BLaER1 (cell line): ENCODE data around the gene NSMCE4A.
A peak's percentile ranks its signal among the peaks of the same experiment; 100 is the strongest.
"Not testable (repeated sequence)": the region's sequence is repeated elsewhere in the genome, so short reads cannot be mapped to it uniquely, and the experiment has no call there.

ENCODE experiments used
- H3K27ac ChIP-seq: shearing (Covaris generic); formaldehyde crosslinking; 2 replicates; pipeline ENCODE4 v1.8.1; 2022
- H3K27me3 ChIP-seq: shearing (Covaris generic); formaldehyde crosslinking; 2 replicates; pipeline ENCODE4 v1.8.1; 2022
- H3K36me3 ChIP-seq: shearing (Covaris generic); formaldehyde crosslinking; 2 replicates; pipeline ENCODE4 v1.8.1; 2022
- H3K4me1 ChIP-seq: shearing (Covaris generic); formaldehyde crosslinking; 2 replicates; pipeline ENCODE4 v1.8.1; 2022
- H3K4me2 ChIP-seq: shearing (Covaris generic); formaldehyde crosslinking; 2 replicates; pipeline ENCODE4 v1.8.1; 2022
- H3K4me3 ChIP-seq: shearing (Covaris generic); formaldehyde crosslinking; 2 replicates; pipeline ENCODE4 v1.8.1; 2022
- H3K9ac ChIP-seq: shearing (Covaris generic); formaldehyde crosslinking; 2 replicates; pipeline ENCODE4 v1.8.1; 2022
- H3K9me3 ChIP-seq: shearing (Covaris generic); formaldehyde crosslinking; 2 replicates; pipeline ENCODE4 v1.8.1; 2022
- H4K20me1 ChIP-seq: shearing (Covaris generic); formaldehyde crosslinking; 2 replicates; pipeline ENCODE4 v1.8.1; 2022
- Cebpa-rat ChIP-seq: shearing (Covaris generic); IDR thresholded peaks from 2 replicates; pipeline ENCODE4 v1.8.1; 2022

The NSMCE4A gene

DNA sequence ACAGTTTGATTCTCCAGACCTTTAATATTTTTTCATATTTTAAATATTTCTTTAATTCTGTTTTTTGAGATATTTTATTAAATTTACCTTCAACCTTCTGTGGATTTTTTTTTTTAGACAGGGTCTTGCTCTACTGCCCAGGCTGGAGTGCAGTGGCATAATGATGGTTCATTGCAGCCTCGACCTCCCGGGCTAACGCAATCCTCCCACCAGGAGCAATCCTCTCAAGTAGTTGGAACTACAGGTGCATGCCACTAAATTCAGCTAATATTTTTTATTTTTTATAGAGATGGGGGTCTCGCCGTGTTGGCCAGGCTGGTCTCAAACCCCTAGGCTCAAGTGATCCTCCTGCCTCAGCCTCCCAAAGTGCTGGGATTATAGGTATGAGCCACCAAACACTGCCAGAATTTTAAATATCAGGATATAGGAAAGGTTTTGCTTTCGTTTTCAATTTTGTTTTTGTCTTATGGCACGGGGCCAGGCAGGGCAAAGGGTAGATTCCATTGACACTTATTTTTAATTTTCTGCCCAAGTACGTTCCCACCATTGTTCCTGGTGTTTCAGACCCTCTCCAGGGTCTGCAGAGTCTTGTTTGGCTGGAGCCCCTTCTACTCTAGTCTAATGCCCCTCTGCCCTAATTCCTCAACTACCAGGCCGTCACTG is 15.1 kb upstream of the NSMCE4A start:
- Histone ChIP-seq H4K20me1 (no peaks in the 10 kb centered on the region), H3K27ac (no peak overlapping the region), H3K4me1 (no peaks in the 10 kb centered on the region), H3K4me3 (no peak overlapping the region), H3K36me3 (no peaks in the 10 kb centered on the region), H3K27me3 (no peaks in the 10 kb centered on the region), H3K4me2 (no peak overlapping the region), H3K9me3 (no peaks in the 10 kb centered on the region; the same call in 1 of the 2 replicates), H3K9ac (no peak overlapping the region)
- no peak for TF ChIP-seq Cebpa-rat

- Histone ChIP-seq H3K36me3 (no peaks in the 10 kb centered on the region), H3K4me3 (no peak within 1 kb of the TSS), H3K9ac (no peak within 1 kb of the TSS), H3K4me2 (no peak within 1 kb of the TSS), H4K20me1 (no peaks in the 10 kb centered on the region), H3K4me1 (no peaks in the 10 kb centered on the region), H3K27me3 (no peaks in the 10 kb centered on the region), H3K9me3 (peaks cover 14% of the 10 kb centered on the region), H3K27ac (no peak within 1 kb of the TSS)
- TF ChIP-seq Cebpa-rat = no peak
Observed at GRCh38 chr10:121988361-121989324, 13.6 kb upstream of the NSMCE4A start, which contains the start of gene TACC2. Gene TACC2, plus strand, starts transcription at chr10:121989163. Its CDS starts 32,819 bp downstream, at chr10:122021982.

- Histone ChIP-seq H3K27ac (no peak overlapping the region), H4K20me1 (no peaks in the 10 kb centered on the region), H3K4me1 (no peaks in the 10 kb centered on the region), H3K9me3 (peaks cover 25% of the 10 kb centered on the region), H3K4me2 (no peak overlapping the region), H3K9ac (no peak overlapping the region), H3K4me3 (no peak overlapping the region), H3K36me3 (no peaks in the 10 kb centered on the region), H3K27me3 (no peaks in the 10 kb centered on the region)
- no peak for TF ChIP-seq Cebpa-rat
Observed at GRCh38 chr10:121984463-121984862, 9.4 kb upstream of the NSMCE4A start.

- Histone ChIP-seq H3K9me3 (peaks cover 25% of the 10 kb centered on the region), H3K9ac (no peak overlapping the region), H3K4me3 (no peak overlapping the region), H3K27ac (no peak overlapping the region), H4K20me1 (no peaks in the 10 kb centered on the region), H3K36me3 (no peaks in the 10 kb centered on the region), H3K4me1 (no peaks in the 10 kb centered on the region), H3K4me2 (no peak overlapping the region), H3K27me3 (no peaks in the 10 kb centered on the region)
- no peak for TF ChIP-seq Cebpa-rat
Observed at GRCh38 chr10:121983852-121984251, 8.8 kb upstream of the NSMCE4A start.

- no peaks in the 10 kb centered on the region for H3K27me3 ChIP-seq
- H4K20me1 ChIP-seq = no peaks in the 10 kb centered on the region
- no peaks in the 10 kb centered on the region for H3K36me3 ChIP-seq
- no peak for TF ChIP-seq Cebpa-rat
- no peak overlapping the region for H3K4me2 ChIP-seq
- no peak overlapping the region for H3K4me3 ChIP-seq
- H3K4me1 ChIP-seq = no peaks in the 10 kb centered on the region
- H3K9ac ChIP-seq = no peak overlapping the region
- no peak overlapping the region for H3K27ac ChIP-seq
- H3K9me3 ChIP-seq = peaks cover 49% of the 10 kb centered on the region
Observed at GRCh38 chr10:121981346-121981745, 6.3 kb upstream of the NSMCE4A start.

DNA sequence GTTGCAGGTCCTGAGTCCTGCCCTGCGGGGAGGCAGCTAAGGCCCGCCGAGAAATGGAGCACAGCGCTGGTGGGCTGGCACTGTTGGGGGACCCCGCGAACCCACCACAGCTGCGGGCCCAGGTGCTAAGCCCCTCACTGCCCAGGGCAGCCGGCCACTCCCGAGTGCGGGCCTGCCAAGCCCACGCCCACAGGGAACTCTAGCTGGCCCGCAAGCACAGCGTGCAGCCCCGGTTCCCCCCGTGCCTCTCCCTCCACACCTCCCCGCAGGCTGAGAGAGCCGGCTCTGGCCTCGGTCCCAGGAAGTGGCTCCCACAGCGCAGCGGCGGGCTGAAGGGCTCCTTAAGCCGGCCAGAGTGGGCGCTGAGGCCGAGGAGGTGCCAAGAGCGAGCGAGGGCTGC is 3.5 kb upstream of the NSMCE4A start:
- Histone ChIP-seq H3K9ac (no peak overlapping the region), H3K9me3 (peaks cover 42% of the 10 kb centered on the region), H3K4me2 (no peak overlapping the region), H4K20me1 (peaks cover 11% of the 10 kb centered on the region), H3K36me3 (no peaks in the 10 kb centered on the region), H3K27ac (no peak overlapping the region), H3K4me3 (no peak overlapping the region), H3K4me1 (peaks cover 7% of the 10 kb centered on the region), H3K27me3 (no peaks in the 10 kb centered on the region)
- TF ChIP-seq Cebpa-rat = no peak

DNA sequence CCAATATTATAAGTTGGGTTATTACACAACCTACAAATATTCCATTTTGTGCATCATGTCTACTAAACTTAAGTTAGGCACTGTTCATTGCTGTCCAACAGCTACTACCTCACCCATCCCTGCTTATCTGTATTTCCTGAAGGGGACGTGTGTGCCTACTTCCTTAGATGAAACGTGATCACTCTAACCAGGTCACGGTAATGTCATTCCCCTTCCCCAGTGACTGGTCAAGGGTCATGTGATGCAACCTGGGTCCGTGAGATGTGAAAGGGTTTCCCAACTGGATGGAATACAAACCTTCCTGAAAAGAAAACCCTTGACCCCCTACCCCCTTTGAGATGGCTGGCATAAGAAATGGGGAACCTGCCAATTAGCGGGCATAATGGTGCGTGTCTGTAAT is 1.6 kb upstream of the NSMCE4A start:
- no peak for TF ChIP-seq Cebpa-rat
- peaks cover 21% of the 10 kb centered on the region for H3K4me1 ChIP-seq

GRCh38 chr10:121975295-121976086 is 474 bp upstream of the NSMCE4A start:
- H3K27ac ChIP-seq = peak overlapping the region; percentile 98
- H3K9ac ChIP-seq = peak overlapping the region; percentile 93
- no peaks in the 10 kb centered on the region for H3K27me3 ChIP-seq
- peaks cover 31% of the 10 kb centered on the region for H4K20me1 ChIP-seq
- peaks cover 32% of the 10 kb centered on the region for H3K9me3 ChIP-seq
- peak overlapping the region; percentile 91 for H3K4me2 ChIP-seq
- TF ChIP-seq Cebpa-rat = no peak
- peaks cover 29% of the 10 kb centered on the region for H3K36me3 ChIP-seq
- peak overlapping the region; percentile 95 for H3K4me3 ChIP-seq
- peaks cover 21% of the 10 kb centered on the region for H3K4me1 ChIP-seq

More for the DNA sequence above, 1.6 kb upstream of the NSMCE4A start:
- no peak overlapping the region for H3K4me2 ChIP-seq
- H3K27me3 ChIP-seq = no peaks in the 10 kb centered on the region
- peaks cover 18% of the 10 kb centered on the region for H3K36me3 ChIP-seq
- H3K4me3 ChIP-seq = no peak overlapping the region
- peaks cover 38% of the 10 kb centered on the region for H3K9me3 ChIP-seq
- peaks cover 30% of the 10 kb centered on the region for H4K20me1 ChIP-seq
- no peak overlapping the region for H3K9ac ChIP-seq
- H3K27ac ChIP-seq = no peak overlapping the region

DNA sequence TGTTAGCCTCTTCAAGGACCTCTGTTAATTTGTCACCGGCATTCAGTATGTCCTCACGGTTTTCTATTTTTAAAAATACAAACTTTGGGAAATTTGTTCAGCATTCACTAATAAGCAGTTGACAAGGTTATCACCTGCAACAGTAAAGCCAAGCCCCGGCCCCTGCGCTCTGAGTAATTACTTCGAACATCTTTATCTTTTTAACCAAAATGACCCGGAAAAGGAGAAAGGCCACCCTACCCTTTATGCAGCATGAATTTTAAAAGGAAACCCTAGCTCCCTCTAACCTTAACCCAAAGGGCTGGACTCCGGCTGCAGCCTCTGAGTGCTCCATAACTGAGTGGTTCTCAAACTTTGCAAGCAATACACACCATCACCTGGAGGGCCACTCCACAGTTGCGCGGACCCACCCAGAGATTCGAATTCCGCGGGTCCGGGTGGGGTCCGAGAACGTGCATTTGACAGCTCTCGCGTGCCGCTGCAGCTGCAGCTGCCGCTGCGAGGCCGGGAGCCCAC is 940 bp downstream of the NSMCE4A start:
- Histone ChIP-seq H3K4me2 (peak overlapping the region; percentile 91), H3K27me3 (no peaks in the 10 kb centered on the region), H3K27ac (peak overlapping the region; percentile 98), H3K4me1 (peaks cover 21% of the 10 kb centered on the region), H3K9ac (peak overlapping the region; percentile 93), H3K9me3 (peaks cover 32% of the 10 kb centered on the region), H4K20me1 (peaks cover 31% of the 10 kb centered on the region), H3K36me3 (peaks cover 43% of the 10 kb centered on the region), H3K4me3 (peak overlapping the region; percentile 95)
- no peak for TF ChIP-seq Cebpa-rat

GRCh38 chr10:121969086-121969485 is 5.9 kb downstream of the NSMCE4A start:
- peaks cover 92% of the 10 kb centered on the region for H3K36me3 ChIP-seq
- H3K4me3 ChIP-seq, H3K27ac ChIP-seq, H3K9ac ChIP-seq, H3K4me2 ChIP-seq, H3K27me3 ChIP-seq, H3K9me3 ChIP-seq: not testable (repeated sequence)
- peaks cover 20% of the 10 kb centered on the region for H3K4me1 ChIP-seq
- peaks cover 33% of the 10 kb centered on the region for H4K20me1 ChIP-seq
